ENCODE results near the gene TMEM120B.
"Not testable (repeated sequence)": the region's sequence is repeated elsewhere in the genome, so short reads cannot be mapped to it uniquely, and the experiment has no call there.

Gene TMEM120B

GRCh38 chr12:121731473-121731872 is 18.9 kb downstream of the TMEM120B start:
- no peak for DNase-seq (ENCODE audit: extremely low read depth, low read depth)
- TF ChIP-seq CTCF (IDR thresholded peaks at IDR 0.05; ENCODE audit: low read depth, low read length) = no peak

DNA sequence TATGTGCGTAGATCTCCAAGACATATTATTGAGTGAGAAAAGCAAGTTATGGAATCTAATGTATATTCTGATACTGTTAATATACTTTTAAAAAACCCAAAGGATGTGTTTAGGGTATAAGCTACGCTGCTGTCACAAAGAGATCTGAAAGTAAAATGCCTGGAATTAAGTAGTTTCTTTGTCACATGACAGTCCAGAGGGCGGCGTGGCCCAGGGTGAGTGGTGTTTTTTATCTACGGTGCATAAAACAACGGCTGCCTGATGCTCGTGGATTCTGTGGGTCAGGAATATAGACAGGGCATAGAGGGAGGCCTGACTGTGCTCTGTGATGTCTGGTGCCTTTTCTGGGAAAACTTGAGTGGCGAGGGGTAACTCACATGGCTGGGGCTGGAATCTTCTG is 21.3 kb downstream of the TMEM120B start:
- no peak for TF ChIP-seq CTCF (IDR thresholded peaks at IDR 0.05; ENCODE audit: low read depth, low read length)
- DNase-seq (ENCODE audit: extremely low read depth, low read depth) = no peak

GRCh38 chr12:121738340-121738858 is 25.8 kb downstream of the TMEM120B start:
- no peak for DNase-seq (ENCODE audit: extremely low read depth, low read depth)
- no peak for TF ChIP-seq CTCF (IDR thresholded peaks at IDR 0.05; ENCODE audit: low read depth, low read length)

DNA sequence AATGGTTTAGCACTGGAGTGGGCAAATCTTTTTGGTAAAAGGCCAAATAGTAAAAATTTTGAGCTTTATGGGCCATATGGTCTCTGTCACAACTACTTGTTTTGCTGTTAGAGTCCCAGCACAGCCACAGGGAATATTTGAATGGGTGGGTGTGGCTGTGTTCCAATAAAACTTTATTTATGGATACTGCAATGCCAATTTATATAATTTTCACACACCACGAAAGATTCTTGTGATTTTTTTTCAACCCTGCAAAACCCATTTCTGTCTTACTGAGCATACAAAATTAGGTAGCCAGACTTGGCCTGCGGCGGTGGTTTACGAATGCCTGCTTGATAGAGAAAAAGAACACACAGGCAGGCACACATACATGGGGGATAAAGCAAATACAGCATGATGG is 28.3 kb downstream of the TMEM120B start:
- no peak for DNase-seq (ENCODE audit: extremely low read depth, low read depth)

GRCh38 chr12:121741743-121742142 is 29.2 kb downstream of the TMEM120B start:
- no peak for DNase-seq (ENCODE audit: extremely low read depth, low read depth)
- no peak for TF ChIP-seq CTCF (IDR thresholded peaks at IDR 0.05; ENCODE audit: low read depth, low read length)

More for the DNA sequence above, 28.3 kb downstream of the TMEM120B start:
- no peak for TF ChIP-seq CTCF (IDR thresholded peaks at IDR 0.05; ENCODE audit: low read depth, low read length)

DNA sequence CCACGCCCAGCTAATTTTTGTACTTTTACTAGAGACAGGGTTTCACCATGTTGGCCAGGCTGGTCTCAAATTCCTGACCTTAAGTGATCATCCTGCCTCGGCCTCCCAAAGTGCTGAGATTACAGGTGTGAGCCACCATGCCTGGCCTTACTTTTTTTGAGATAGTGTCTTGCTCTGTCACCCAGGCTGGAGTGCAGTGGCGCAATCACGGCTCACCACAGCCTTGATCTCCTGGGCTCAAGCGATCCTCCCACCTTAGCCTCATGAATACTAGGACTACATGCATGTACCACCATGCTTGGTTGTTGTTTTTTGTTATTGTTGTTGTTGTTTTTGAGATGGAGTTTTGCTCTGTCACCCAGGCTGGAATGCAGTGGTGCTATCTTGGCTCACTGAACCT is 33.0 kb downstream of the TMEM120B start:
- DNase-seq (ENCODE audit: extremely low read depth, low read depth) = not testable (repeated sequence)

- no peak for TF ChIP-seq CTCF (IDR thresholded peaks at IDR 0.05; ENCODE audit: low read depth, low read length)
- DNase-seq (ENCODE audit: extremely low read depth, low read depth) = no peak
Measured at GRCh38 chr12:121748218-121748570, 35.6 kb downstream of the TMEM120B start.

GRCh38 chr12:121748571-121749265 is 36.2 kb downstream of the TMEM120B start:
- no peak for TF ChIP-seq CTCF (IDR thresholded peaks at IDR 0.05; ENCODE audit: low read depth, low read length)
- DNase-seq (ENCODE audit: extremely low read depth, low read depth) = no peak

Data from AG09319 (cell line).